ENCODE measurements around the gene ELMO1.

ELMO1 gene

GRCh38 chr7:37311355-37311754 lies 137.3 kb downstream of the ELMO1 start:
- Histone ChIP-seq H3K36me3 (ENCODE audit: insufficient read depth, low read length) (no peaks in the 10 kb centered on the region), H3K27ac (ENCODE audit: low read depth, low read length) (no peak overlapping the region), H2AFZ (ENCODE audit: low read length, unreplicated experiment) (no peak overlapping the region), H3K4me3 (ENCODE audit: low read depth, low read length) (no peak overlapping the region), H3K79me2 (ENCODE audit: control insufficient read depth, insufficient read depth, low read length, unreplicated experiment) (no peaks in the 10 kb centered on the region), H3K27me3 (ENCODE audit: insufficient read depth, low read length) (no peaks in the 10 kb centered on the region), H3K4me1 (ENCODE audit: control insufficient read depth, insufficient read depth, low read length, unreplicated experiment) (no peaks in the 10 kb centered on the region)

- no peak overlapping the region for H3K27ac ChIP-seq (ENCODE audit: low read depth, low read length)
- H3K36me3 ChIP-seq (ENCODE audit: insufficient read depth, low read length) = no peaks in the 10 kb centered on the region
- H3K79me2 ChIP-seq (ENCODE audit: control insufficient read depth, insufficient read depth, low read length, unreplicated experiment) = no peaks in the 10 kb centered on the region
- H3K4me3 ChIP-seq (ENCODE audit: low read depth, low read length) = no peak overlapping the region
- H3K4me1 ChIP-seq (ENCODE audit: control insufficient read depth, insufficient read depth, low read length, unreplicated experiment) = no peaks in the 10 kb centered on the region
- no peak overlapping the region for H2AFZ ChIP-seq (ENCODE audit: low read length, unreplicated experiment)
- no peaks in the 10 kb centered on the region for H3K27me3 ChIP-seq (ENCODE audit: insufficient read depth, low read length)
These were observed 138.2 kb downstream of the ELMO1 start for GRCh38 chr7:37310327-37311080.

GRCh38 chr7:37309493-37309892 lies 139.2 kb downstream of the ELMO1 start:
- no peak overlapping the region for H2AFZ ChIP-seq (ENCODE audit: low read length, unreplicated experiment)
- no peaks in the 10 kb centered on the region for H3K27me3 ChIP-seq (ENCODE audit: insufficient read depth, low read length)
- no peaks in the 10 kb centered on the region for H3K36me3 ChIP-seq (ENCODE audit: insufficient read depth, low read length)
- H3K4me3 ChIP-seq (ENCODE audit: low read depth, low read length) = no peak overlapping the region
- H3K79me2 ChIP-seq (ENCODE audit: control insufficient read depth, insufficient read depth, low read length, unreplicated experiment) = no peaks in the 10 kb centered on the region
- no peaks in the 10 kb centered on the region for H3K4me1 ChIP-seq (ENCODE audit: control insufficient read depth, insufficient read depth, low read length, unreplicated experiment)
- H3K27ac ChIP-seq (ENCODE audit: low read depth, low read length) = no peak overlapping the region

- H3K36me3 ChIP-seq (ENCODE audit: insufficient read depth, low read length) = no peaks in the 10 kb centered on the region
- no peaks in the 10 kb centered on the region for H3K79me2 ChIP-seq (ENCODE audit: control insufficient read depth, insufficient read depth, low read length, unreplicated experiment)
These were observed 143.7 kb downstream of the ELMO1 start for GRCh38 chr7:37304921-37305320.

GRCh38 chr7:37297546-37297945 lies 151.1 kb downstream of the ELMO1 start:
- no peaks in the 10 kb centered on the region for H3K79me2 ChIP-seq (ENCODE audit: control insufficient read depth, insufficient read depth, low read length, unreplicated experiment)
- H3K27ac ChIP-seq (ENCODE audit: low read depth, low read length) = no peak overlapping the region
- no peaks in the 10 kb centered on the region for H3K36me3 ChIP-seq (ENCODE audit: insufficient read depth, low read length)
- no peak overlapping the region for H2AFZ ChIP-seq (ENCODE audit: low read length, unreplicated experiment)
- H3K4me3 ChIP-seq (ENCODE audit: low read depth, low read length) = no peak overlapping the region
- no peaks in the 10 kb centered on the region for H3K27me3 ChIP-seq (ENCODE audit: insufficient read depth, low read length)
- H3K4me1 ChIP-seq (ENCODE audit: control insufficient read depth, insufficient read depth, low read length, unreplicated experiment) = no peaks in the 10 kb centered on the region

More at GRCh38 chr7:37304921-37305320, 143.7 kb downstream of the ELMO1 start:
- H3K27me3 ChIP-seq (ENCODE audit: insufficient read depth, low read length) = no peaks in the 10 kb centered on the region
- no peak overlapping the region for H3K4me3 ChIP-seq (ENCODE audit: low read depth, low read length)
- H3K27ac ChIP-seq (ENCODE audit: low read depth, low read length) = no peak overlapping the region
- H2AFZ ChIP-seq (ENCODE audit: low read length, unreplicated experiment) = no peak overlapping the region
- no peaks in the 10 kb centered on the region for H3K4me1 ChIP-seq (ENCODE audit: control insufficient read depth, insufficient read depth, low read length, unreplicated experiment)

GRCh38 chr7:37295401-37295800 lies 153.3 kb downstream of the ELMO1 start:
- Histone ChIP-seq H3K36me3 (ENCODE audit: insufficient read depth, low read length) (no peaks in the 10 kb centered on the region), H3K4me1 (ENCODE audit: control insufficient read depth, insufficient read depth, low read length, unreplicated experiment) (no peaks in the 10 kb centered on the region), H3K27me3 (ENCODE audit: insufficient read depth, low read length) (no peaks in the 10 kb centered on the region), H3K27ac (ENCODE audit: low read depth, low read length) (no peak overlapping the region), H2AFZ (ENCODE audit: low read length, unreplicated experiment) (no peak overlapping the region), H3K79me2 (ENCODE audit: control insufficient read depth, insufficient read depth, low read length, unreplicated experiment) (no peaks in the 10 kb centered on the region), H3K4me3 (ENCODE audit: low read depth, low read length) (no peak overlapping the region)

GRCh38 chr7:37290731-37291130 lies 157.9 kb downstream of the ELMO1 start:
- H3K27me3 ChIP-seq (ENCODE audit: insufficient read depth, low read length) = no peaks in the 10 kb centered on the region
- no peak overlapping the region for H3K4me3 ChIP-seq (ENCODE audit: low read depth, low read length)
- no peaks in the 10 kb centered on the region for H3K79me2 ChIP-seq (ENCODE audit: control insufficient read depth, insufficient read depth, low read length, unreplicated experiment)
- H3K36me3 ChIP-seq (ENCODE audit: insufficient read depth, low read length) = no peaks in the 10 kb centered on the region
- H3K27ac ChIP-seq (ENCODE audit: low read depth, low read length) = no peak overlapping the region
- H2AFZ ChIP-seq (ENCODE audit: low read length, unreplicated experiment) = no peak overlapping the region
- H3K4me1 ChIP-seq (ENCODE audit: control insufficient read depth, insufficient read depth, low read length, unreplicated experiment) = no peaks in the 10 kb centered on the region

- H2AFZ ChIP-seq (ENCODE audit: low read length, unreplicated experiment) = no peak overlapping the region
- no peak overlapping the region for H3K4me3 ChIP-seq (ENCODE audit: low read depth, low read length)
- no peaks in the 10 kb centered on the region for H3K4me1 ChIP-seq (ENCODE audit: control insufficient read depth, insufficient read depth, low read length, unreplicated experiment)
- H3K79me2 ChIP-seq (ENCODE audit: control insufficient read depth, insufficient read depth, low read length, unreplicated experiment) = no peaks in the 10 kb centered on the region
- H3K27me3 ChIP-seq (ENCODE audit: insufficient read depth, low read length) = no peaks in the 10 kb centered on the region
- no peaks in the 10 kb centered on the region for H3K36me3 ChIP-seq (ENCODE audit: insufficient read depth, low read length)
- H3K27ac ChIP-seq (ENCODE audit: low read depth, low read length) = no peak overlapping the region
These were observed 158.9 kb downstream of the ELMO1 start for GRCh38 chr7:37289781-37290180.

- H3K27me3 ChIP-seq (ENCODE audit: insufficient read depth, low read length) = no peaks in the 10 kb centered on the region
- no peaks in the 10 kb centered on the region for H3K36me3 ChIP-seq (ENCODE audit: insufficient read depth, low read length)
- H3K79me2 ChIP-seq (ENCODE audit: control insufficient read depth, insufficient read depth, low read length, unreplicated experiment) = no peaks in the 10 kb centered on the region
- no peaks in the 10 kb centered on the region for H3K4me1 ChIP-seq (ENCODE audit: control insufficient read depth, insufficient read depth, low read length, unreplicated experiment)
- H2AFZ ChIP-seq (ENCODE audit: low read length, unreplicated experiment) = no peak overlapping the region
- H3K27ac ChIP-seq (ENCODE audit: low read depth, low read length) = no peak overlapping the region
- H3K4me3 ChIP-seq (ENCODE audit: low read depth, low read length) = no peak overlapping the region
These were observed 159.3 kb downstream of the ELMO1 start for GRCh38 chr7:37289367-37289766.

- no peak overlapping the region for H3K4me3 ChIP-seq (ENCODE audit: low read depth, low read length)
- no peaks in the 10 kb centered on the region for H3K27me3 ChIP-seq (ENCODE audit: insufficient read depth, low read length)
- H3K36me3 ChIP-seq (ENCODE audit: insufficient read depth, low read length) = no peaks in the 10 kb centered on the region
- H3K79me2 ChIP-seq (ENCODE audit: control insufficient read depth, insufficient read depth, low read length, unreplicated experiment) = no peaks in the 10 kb centered on the region
- no peak overlapping the region for H2AFZ ChIP-seq (ENCODE audit: low read length, unreplicated experiment)
- H3K27ac ChIP-seq (ENCODE audit: low read depth, low read length) = no peak overlapping the region
- no peaks in the 10 kb centered on the region for H3K4me1 ChIP-seq (ENCODE audit: control insufficient read depth, insufficient read depth, low read length, unreplicated experiment)
These were observed 161.4 kb downstream of the ELMO1 start for GRCh38 chr7:37287131-37287855.

- H3K27ac ChIP-seq (ENCODE audit: low read depth, low read length) = no peak overlapping the region
- H3K79me2 ChIP-seq (ENCODE audit: control insufficient read depth, insufficient read depth, low read length, unreplicated experiment) = no peaks in the 10 kb centered on the region
- H3K4me3 ChIP-seq (ENCODE audit: low read depth, low read length) = no peak overlapping the region
- H3K36me3 ChIP-seq (ENCODE audit: insufficient read depth, low read length) = no peaks in the 10 kb centered on the region
- H3K4me1 ChIP-seq (ENCODE audit: control insufficient read depth, insufficient read depth, low read length, unreplicated experiment) = no peaks in the 10 kb centered on the region
- no peak overlapping the region for H2AFZ ChIP-seq (ENCODE audit: low read length, unreplicated experiment)
- H3K27me3 ChIP-seq (ENCODE audit: insufficient read depth, low read length) = no peaks in the 10 kb centered on the region
These were observed 162.2 kb downstream of the ELMO1 start for GRCh38 chr7:37286454-37286832.
